ENCODE data around the gene P4HTM. TPM values are rescaled to one million over a fixed set of nuclear protein-coding genes. Genes with fewer than 3 reads are reported as not detected.

Gene P4HTM
- total and polyA plus RNA-seq, 2 donors (not counting 1 experiment from before 2014, with no cell fraction given), result 48.5 to 70.6 TPM

DNA sequence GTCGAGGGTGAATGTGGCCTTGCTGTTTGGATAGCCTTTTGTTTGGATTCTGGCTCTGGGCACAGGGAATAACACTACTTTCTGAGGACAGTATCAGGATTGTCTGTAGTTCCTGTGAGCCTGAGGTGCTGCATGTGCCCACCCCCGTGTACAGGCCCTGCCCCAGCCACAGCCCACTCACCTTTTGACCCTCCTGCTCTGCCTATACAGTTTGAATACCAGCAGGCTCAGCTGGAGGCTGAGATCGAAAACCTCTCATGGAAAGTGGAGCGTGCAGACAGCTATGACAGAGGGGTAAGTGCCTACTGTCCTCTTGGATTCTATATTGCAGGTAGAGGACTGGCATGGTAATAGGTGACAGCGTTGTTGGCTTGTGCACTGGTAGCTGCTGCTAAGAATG lies 7.4 kb upstream of the P4HTM start:
- H3K9me3 Mint-ChIP-seq (ENCODE audit: insufficient read depth), result no peaks in the 10 kb centered on the region
- WGBS (ENCODE audit: insufficient coverage), result 100% methylated on average over 4 of the region's 5 CpGs
- no peak overlapping the region for H3K27ac Mint-ChIP-seq
- Histone ChIP-seq H3K36me3 (replicated peaks in 1 of 2; ENCODE audit: control extremely low read depth in 1 of 2, control insufficient read depth in 1 of 2, extremely low read depth in 1 of 2, insufficient read depth in 2 of 2, low read length in 1 of 2) (peaks cover 1 to 60% of the 10 kb centered on the region in 2 experiments), H4K20me1 (ENCODE audit: control insufficient read depth, insufficient read depth, low read length, poor library complexity, severe bottlenecking) (no peaks in the 10 kb centered on the region), H3K4me1 (ENCODE audit: control insufficient read depth in 2 of 2, insufficient read depth in 2 of 2, low read length in 2 of 2) (no peaks in the 10 kb centered on the region), H3K9ac (ENCODE audit: low read length) (no peak overlapping the region), H2AFZ (ENCODE audit: insufficient read depth, low read depth, low read length, poor library complexity, severe bottlenecking) (no peak overlapping the region), H3K9me3 (ENCODE audit: control extremely low read depth in 1 of 3, control insufficient read depth in 2 of 3, insufficient read depth in 1 of 3, low read length in 2 of 3) (no peaks in the 10 kb centered on the region), H3K4me2 (replicated peaks; ENCODE audit: low read depth, low read length, poor library complexity, severe bottlenecking) (no peak overlapping the region), H3K27me3 (replicated peaks in 1 of 4; ENCODE audit: control extremely low read depth in 1 of 4, control insufficient read depth in 3 of 4, insufficient read depth in 4 of 4, low read length in 3 of 4) (no peaks in the 10 kb centered on the region), H3K79me2 (ENCODE audit: control insufficient read depth, insufficient read depth, low read length) (no peaks in the 10 kb centered on the region), H3K27ac (ENCODE audit: low read length in 2 of 2) (no peak overlapping the region), H3K4me3 (ENCODE audit: control extremely low read depth in 1 of 5, extremely low read depth in 1 of 5, insufficient read depth in 1 of 5, low read depth in 2 of 5, low read length in 4 of 5) (no peak overlapping the region)
- ATAC-seq (ENCODE audit: low read depth) (no peak), DNase-seq (no peak)
- CTCF ChIA-PET, result no interaction called here
- POLR2A ChIA-PET, result no interaction called here
- no peak overlapping the region for H3K4me3 Mint-ChIP-seq
- no peaks in the 10 kb centered on the region for H3K27me3 Mint-ChIP-seq
- no peak for TF ChIP-seq EZH2 (IDR thresholded peaks at IDR 0.05; ENCODE audit: borderline replicate concordance, insufficient read depth, low read depth, low read length, poor library complexity, severe bottlenecking)
- H3K4me1 Mint-ChIP-seq, result no peaks in the 10 kb centered on the region
- intact Hi-C loops (cut with micrococcal nuclease), result no loop called here

DNA sequence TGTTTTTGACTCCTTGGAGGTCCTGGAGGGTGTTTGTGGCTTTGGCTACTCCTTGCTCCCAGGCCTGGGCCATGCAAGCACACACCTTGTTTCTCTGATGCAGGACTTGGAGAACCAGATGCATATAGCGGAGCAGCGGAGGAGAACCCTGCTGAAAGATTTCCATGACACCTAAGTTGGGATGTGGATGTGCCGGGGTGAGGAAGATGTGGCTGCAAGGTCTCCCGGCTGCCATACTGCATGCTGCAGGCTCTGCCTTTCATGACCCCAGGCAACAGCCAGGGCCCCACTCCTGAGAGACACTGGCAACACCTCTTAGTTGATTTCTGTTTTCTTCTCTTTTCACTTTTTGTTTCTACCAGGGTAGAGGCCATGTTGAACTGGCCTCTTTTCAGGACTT lies 6.9 kb upstream of the P4HTM start:
- ChIA-PET POLR2A (no interaction called here), CTCF (no interaction called here)
- no peaks in the 10 kb centered on the region for H3K27me3 ChIP-seq (replicated peaks in 1 of 4; ENCODE audit: control extremely low read depth in 1 of 4, control insufficient read depth in 3 of 4, insufficient read depth in 4 of 4, low read length in 3 of 4)
- H3K4me1 Mint-ChIP-seq, result peaks cover 3% of the 10 kb centered on the region
- no peak overlapping the region for H3K4me3 ChIP-seq (ENCODE audit: control extremely low read depth in 1 of 5, extremely low read depth in 1 of 5, insufficient read depth in 1 of 5, low read depth in 2 of 5, low read length in 4 of 5)
- ATAC-seq (ENCODE audit: low read depth), result no peak
- no peak overlapping the region for H3K4me2 ChIP-seq (replicated peaks; ENCODE audit: low read depth, low read length, poor library complexity, severe bottlenecking)
- H3K27ac ChIP-seq (ENCODE audit: low read length in 2 of 2), result no peak overlapping the region
- H2AFZ ChIP-seq (ENCODE audit: insufficient read depth, low read depth, low read length, poor library complexity, severe bottlenecking), result no peak overlapping the region
- no peak for TF ChIP-seq EZH2 (IDR thresholded peaks at IDR 0.05; ENCODE audit: borderline replicate concordance, insufficient read depth, low read depth, low read length, poor library complexity, severe bottlenecking)
- TF ChIP-seq, protein P1, sequence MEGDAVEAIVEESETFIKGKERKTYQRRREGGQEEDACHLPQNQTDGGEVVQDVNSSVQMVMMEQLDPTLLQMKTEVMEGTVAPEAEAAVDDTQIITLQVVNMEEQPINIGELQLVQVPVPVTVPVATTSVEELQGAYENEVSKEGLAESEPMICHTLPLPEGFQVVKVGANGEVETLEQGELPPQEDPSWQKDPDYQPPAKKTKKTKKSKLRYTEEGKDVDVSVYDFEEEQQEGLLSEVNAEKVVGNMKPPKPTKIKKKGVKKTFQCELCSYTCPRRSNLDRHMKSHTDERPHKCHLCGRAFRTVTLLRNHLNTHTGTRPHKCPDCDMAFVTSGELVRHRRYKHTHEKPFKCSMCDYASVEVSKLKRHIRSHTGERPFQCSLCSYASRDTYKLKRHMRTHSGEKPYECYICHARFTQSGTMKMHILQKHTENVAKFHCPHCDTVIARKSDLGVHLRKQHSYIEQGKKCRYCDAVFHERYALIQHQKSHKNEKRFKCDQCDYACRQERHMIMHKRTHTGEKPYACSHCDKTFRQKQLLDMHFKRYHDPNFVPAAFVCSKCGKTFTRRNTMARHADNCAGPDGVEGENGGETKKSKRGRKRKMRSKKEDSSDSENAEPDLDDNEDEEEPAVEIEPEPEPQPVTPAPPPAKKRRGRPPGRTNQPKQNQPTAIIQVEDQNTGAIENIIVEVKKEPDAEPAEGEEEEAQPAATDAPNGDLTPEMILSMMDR (IDR thresholded peaks at IDR 0.05), result no peak
- intact Hi-C loops (cut with micrococcal nuclease), result no loop called here
- no peak overlapping the region for H3K9ac ChIP-seq (ENCODE audit: low read length)
- 100% methylated on average over 4 of the region's 4 CpGs for WGBS (ENCODE audit: insufficient coverage)
- H3K4me3 Mint-ChIP-seq, result no peak overlapping the region
- no peaks in the 10 kb centered on the region for H3K9me3 Mint-ChIP-seq (ENCODE audit: insufficient read depth)
- no peaks in the 10 kb centered on the region for H3K9me3 ChIP-seq (ENCODE audit: control extremely low read depth in 1 of 3, control insufficient read depth in 2 of 3, insufficient read depth in 1 of 3, low read length in 2 of 3)
- no peaks in the 10 kb centered on the region for H3K4me1 ChIP-seq (ENCODE audit: control insufficient read depth in 2 of 2, insufficient read depth in 2 of 2, low read length in 2 of 2)
- peaks cover 1 to 56% of the 10 kb centered on the region in 2 experiments for H3K36me3 ChIP-seq (replicated peaks in 1 of 2; ENCODE audit: control extremely low read depth in 1 of 2, control insufficient read depth in 1 of 2, extremely low read depth in 1 of 2, insufficient read depth in 2 of 2, low read length in 1 of 2)
- H3K27ac Mint-ChIP-seq, result no peak overlapping the region
- DNase-seq, result no peak
- H3K27me3 Mint-ChIP-seq, result no peaks in the 10 kb centered on the region
- no peaks in the 10 kb centered on the region for H4K20me1 ChIP-seq (ENCODE audit: control insufficient read depth, insufficient read depth, low read length, poor library complexity, severe bottlenecking)
- H3K79me2 ChIP-seq (ENCODE audit: control insufficient read depth, insufficient read depth, low read length), result no peaks in the 10 kb centered on the region

Data from B cell (primary cell).